Stimulated activated CD8-positive, alpha-beta memory T cell treated with anti-CD3 and anti-CD28 coated beads, Interleukin-15, amount 100 ng/mL, for 4 hours (primary cell): ENCODE data around the gene DMPK.

Source experiments
- DNase-seq, 2 donors: peaks; one replicate each; pipeline ENCODE4 v3.0.0-alpha.2; 2020; ENCODE audit warnings: low read depth in 2 of 2

DMPK gene

DNA sequence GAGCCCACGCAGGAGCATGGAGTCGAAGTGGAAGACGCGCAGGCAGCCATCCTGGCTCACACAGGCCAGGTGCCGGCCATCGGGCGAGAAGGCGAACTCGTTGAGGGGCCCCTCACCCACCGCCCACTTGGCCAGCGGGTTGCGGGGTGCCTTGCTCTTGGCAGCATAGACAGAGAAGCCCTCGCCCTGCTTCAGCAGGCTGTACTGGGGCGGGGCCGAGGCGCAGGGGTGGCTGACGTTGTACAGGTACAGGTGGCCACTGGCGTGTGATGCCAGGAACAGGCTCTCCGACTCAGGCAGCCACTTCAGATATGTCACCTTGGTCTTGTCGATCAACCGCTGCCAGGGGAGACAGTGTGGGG lies 4.2 kb upstream of the DMPK start:
- no peak for DNase-seq

DNA sequence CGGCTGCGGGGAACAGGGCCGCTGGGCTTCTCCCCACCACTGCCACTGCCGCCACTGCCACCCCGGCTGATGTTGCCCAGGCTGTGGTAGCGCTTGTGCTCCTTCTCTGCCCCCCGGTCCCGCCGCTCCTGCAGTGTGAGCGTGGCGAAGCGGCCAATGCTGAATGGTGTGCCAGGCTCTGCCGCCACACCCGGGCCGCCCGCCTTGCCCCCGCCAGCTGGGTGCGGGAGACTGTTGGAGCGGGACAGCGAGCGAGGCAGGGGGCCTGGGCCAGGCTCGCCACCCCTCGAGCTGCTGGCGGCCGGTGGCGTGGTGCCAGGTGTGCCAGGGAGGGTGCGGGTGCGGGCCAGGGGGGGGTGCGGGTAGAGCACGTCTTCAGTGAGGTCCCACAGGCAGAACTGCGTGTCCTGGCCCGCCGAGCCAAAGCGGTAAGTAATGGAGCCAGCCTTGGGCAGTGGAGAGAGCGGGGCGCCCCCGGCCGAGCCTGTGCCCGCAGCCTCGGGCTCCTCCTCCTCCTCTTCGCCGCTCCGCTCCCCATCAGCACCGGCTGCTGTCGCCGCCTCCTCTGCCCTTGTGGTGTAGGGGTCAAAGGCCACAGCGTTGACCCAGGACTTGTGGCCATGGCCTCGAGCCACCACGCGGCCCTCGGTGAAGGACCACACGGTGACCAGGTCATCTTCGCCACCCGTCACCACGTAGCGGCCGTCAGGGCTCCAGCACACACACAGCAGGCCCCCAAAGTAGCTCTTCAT lies 3.7 kb upstream of the DMPK start:
- no peak for DNase-seq

DNA sequence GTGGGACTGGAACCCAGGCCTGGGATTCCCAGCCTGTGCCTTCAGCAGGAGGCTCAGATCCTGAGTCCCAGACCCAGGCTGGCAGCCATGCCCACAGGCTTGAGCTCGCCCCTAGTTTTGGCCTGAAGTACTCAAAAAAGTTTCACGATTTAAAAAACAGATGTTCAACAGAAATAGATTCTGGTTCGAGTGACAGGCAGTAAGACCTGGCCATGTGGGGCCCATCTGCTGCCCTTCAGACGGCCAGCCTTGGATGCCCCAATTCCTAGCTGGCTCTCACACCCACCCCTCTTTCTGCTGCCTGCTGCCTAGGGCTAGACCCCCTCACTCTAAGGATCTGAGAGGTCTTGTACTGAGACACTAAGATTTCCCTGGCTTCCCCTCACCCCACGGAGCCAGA lies 2.8 kb upstream of the DMPK start:
- DNase-seq, result no peak

DNA sequence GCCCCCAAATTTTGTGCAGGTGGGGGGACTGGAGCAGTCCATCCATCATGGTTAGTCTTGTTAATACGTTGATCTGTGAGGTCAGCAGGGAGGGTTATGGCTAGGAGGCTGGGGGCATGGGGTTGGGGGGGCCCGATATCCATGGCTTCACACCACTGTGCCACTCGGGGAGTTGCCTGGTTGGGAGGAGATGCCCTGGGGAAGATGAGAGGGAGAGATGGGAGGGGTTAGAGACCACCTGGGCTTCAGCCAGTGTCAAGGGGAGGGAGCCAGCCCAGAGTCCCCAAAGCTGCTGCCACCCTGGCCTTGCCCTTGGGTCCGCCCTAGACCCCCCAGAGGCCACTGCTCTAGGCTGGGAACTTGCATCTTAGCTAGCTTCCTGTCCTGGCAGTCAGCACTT lies 1.8 kb upstream of the DMPK start:
- no peak for DNase-seq

DNA sequence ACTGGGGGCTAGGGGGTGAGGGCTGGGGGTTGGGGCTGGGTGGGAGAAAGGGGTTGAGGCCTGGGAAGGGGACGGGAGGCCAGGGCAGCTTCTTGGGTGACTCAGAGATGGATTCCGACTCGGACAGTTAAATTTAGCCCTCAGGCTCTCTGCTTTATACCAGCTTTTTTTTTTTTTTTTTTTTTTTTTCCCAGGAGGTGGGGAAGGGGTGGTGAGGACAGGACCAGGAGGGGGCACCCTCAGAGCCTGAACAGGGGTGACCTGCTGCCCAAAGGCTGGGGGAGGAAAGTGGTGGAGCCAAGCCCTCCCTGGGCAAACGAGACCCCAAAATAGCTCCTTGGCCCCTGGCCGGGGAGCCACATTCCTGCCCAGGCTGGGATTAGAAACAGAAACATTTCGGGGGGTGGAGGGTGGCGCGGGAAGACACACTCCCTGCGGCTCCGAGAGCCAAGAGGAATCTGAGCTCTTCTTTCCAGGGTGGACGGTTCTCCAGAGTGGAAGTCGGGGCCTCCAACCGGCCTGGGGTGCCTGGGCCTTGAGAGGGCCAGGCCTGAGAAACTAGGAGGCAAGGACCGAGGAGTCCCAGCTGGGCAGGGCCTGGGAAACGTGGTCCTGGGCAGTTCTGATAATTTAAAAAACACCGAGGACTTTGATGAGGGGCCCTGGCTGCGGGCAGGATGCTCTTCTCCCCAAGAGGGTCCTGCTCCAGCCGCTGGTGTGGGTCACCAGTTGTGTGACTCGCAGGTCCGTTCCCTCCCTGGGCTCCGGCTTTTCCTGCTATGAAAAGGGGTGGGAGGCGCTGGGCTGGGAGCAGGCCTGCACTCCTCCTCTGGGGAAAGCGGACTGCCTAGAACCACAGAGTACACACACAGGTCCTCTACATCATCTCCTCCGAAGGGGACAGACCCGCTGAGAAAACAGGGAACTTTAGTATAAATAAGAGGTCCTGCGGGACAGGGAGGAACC lies 813 bp upstream of the DMPK start:
- DNase-seq, result no peak

DNA sequence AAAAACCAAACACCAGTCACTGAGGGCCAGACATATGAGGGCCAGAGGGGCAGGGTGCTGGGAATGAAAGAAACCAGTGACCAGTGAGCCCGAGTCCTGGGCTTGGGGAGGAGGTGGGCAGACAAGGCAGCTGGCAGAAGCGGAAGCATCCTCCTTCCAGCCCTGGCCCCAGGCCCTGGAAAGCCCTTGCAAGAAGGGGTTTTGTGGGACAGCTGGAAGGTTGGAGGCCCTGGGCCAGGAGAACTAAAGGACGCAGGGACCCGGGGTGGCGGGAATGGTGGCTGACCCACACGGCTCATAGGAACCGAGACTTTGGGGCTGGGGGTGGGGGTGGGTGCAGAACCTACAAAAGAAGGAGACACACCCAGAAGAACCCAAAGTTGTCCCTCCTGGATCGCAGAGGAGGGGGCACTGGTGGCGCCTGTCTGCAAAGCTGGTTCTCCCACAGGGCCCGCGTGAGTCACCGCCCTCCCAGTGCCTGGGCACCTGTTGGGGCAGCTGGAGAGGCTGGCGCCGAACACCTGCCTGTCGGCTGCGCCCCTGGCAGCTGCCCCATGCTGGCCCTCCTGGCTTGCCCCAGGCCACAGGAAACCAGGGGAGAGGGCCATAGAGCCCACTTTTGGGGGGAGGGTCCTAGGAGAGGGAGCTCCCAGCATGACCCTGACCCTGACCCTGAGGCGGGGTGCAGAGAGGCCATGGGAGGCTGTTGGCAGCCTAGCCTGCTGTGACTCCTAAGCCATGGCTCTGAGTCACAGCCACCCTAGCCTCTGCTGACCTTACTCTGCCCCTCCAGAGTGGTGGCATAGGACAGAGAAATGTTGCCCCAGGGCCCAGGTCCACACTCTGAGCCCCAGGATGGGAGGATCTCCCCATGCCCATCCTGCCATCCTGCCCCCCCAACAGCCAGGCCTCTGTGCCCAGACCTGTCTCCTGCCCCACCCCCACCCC lies 802 bp downstream of the DMPK start:
- no peak for DNase-seq

DNA sequence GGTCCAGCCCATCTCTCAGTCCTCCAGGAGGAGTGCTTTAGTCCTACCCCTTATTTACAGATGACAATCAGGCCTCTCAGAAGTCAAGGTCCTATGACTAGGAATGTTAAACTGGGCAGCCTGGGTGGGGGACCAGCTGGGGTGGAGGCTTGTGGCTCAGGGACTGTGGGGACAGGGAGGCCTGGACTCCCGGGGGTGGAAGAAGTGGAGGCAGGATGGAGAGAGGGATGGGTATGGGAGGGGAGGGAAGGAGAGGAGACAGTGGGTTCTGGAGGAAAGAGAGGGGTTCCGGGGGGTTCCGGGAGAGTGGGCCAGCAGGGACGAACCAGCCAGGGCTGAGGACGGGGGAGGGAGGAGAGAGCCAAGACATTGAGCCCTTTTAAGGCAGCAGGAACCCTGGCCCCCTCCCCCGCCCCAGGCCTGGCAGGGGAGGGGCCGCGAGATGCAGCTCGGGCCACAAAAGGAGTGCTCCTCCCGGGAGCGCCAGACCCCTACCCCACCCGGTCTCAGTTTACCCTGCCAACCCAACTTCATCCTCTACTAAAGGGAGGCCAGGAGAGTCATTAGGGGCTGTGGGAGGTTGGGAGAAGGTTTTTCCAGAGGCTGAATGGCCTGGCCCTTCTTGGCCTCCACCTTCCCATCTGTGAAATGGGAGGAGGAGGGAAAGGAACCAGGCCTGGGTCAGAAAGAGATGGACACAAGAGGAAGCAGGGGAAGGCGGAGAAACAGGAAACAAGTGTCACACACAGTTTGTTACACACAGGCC lies 1.7 kb downstream of the DMPK start:
- DNase-seq, result no peak

DNA sequence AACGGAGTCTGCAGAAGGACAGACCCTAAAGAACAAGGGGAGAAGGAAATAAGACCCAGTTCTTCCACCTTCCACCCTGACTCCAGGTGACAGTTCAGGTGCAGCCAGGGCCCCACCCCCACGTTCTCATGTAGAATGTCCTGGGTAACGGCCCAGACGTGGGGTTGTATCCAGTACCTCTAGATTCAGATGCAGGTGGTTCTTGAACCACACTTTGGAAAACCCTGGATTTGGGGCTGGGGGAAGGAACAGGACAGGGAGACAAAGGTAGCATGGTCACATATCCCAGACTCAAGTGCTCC lies 2.2 kb downstream of the DMPK start:
- no peak for DNase-seq

DNA sequence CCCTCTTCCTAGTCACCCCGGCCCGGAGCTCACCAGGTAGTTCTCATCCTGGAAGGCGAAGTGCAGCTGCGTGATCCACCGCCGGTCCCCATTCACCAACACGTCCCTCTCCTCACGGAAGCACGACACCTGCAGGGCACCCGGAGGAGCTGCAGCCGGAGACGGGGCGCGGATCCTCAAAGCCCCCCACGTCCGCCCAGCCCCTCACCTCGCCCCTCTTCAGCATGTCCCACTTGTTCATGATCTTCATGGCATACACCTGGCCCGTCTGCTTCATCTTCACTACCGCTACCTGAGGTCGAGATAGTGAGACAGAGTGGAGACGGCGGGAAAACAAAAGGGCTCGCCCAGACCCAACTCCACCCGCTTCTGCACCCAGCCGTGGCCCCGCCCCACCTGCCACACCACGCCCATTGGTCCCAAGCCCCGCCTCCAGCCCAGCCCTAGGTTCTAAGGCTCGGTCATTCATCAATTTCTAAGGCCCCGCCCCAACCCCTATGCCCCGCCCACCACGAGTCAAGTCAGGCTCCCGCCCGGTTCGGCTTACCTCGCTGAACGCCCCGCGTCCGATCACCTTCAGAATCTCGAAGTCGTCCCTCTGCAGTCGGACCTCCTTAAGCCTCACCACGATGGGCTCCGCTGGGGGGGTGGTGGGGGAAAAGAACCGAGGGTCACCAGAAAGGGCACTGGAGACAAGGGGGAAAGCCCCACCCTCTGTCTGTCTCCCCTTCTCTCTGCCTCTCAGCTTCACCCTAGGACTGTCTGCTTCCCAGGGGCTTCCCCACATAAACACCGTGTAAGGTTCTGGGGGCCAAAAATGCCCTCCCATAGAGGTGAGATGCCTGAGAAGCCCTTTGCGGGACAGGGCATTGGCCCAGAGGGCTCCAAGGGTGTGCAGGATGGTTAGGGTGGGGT lies 2.8 kb downstream of the DMPK start:
- peak; percentile 49 to 63 for DNase-seq

DNA sequence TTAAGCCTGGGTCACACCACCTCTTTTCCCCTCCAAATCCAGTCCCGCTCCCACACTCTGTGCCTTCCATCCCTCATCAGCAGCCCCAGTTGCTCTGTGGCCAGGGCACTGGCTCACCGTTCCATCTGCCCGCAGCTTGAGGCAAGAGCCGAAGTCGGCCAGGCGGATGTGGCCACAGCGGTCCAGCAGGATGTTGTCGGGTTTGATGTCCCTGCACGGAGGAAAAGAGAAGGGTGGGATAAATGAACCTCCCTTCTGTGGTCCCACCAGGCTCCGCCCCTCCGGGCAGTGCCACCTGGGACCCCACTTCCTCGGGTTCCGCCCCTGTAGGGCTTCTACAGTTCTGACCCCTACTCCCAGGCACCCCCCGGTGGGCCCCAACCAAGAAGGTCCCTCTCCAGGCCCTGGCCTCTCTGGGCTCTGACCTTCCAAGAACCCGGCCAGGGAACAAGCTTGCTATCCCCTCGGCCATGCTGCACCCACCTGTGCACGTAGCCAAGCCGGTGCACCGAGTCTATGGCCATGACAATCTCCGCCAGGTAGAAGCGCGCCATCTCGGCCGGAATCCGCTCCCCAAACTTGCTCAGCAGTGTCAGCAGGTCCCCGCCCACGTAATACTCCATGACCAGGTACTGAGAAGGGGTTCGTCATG lies 4.2 kb downstream of the DMPK start:
- no peak for DNase-seq

DNA sequence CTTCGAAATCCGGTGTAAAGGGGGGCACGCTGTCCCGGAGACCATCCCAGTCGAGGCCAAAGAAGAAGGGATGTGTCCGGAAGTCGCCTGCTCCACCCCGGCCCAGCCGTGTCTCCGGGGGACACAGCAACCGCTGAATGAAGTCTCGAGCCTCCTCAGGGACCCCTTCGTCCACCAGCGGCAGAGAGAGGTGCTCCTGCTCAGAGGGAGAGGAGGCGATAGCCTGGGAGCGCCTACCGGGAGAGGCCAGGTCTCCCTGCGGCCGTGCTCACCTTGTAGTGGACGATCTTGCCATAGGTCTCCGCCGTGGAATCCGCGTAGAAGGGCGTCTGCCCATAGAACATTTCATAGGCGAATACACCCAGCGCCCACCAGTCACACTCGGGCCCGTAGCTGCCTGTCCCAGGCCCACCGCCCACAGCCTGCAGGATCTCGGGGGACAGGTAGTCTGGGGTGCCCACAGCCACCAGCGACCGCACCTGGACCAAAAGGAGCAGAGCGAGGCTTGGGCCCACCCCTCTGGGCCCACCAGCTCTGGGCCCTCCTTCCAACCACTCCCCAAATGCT lies 4.8 kb downstream of the DMPK start:
- DNase-seq, result no peak

DNA sequence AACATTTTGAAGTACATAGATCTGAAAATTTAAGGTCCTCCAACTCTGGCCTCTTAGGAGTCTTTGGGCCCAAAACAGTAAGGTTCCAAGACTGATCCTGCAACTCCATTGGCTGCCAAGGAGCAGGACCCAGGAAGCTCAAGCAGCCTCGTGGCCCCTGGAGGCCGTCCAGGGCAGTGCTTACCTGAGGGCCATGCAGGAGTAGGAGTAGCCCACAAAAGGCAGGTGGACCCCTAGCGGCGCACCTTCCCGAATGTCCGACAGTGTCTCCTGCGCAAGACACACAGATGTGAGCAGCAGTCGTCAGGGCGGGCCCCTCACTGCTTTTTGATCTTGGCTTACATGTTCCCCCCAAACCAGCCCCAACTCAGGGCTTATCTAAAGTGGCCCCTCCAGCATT lies 7.5 kb downstream of the DMPK start:
- DNase-seq, result no peak

DNA sequence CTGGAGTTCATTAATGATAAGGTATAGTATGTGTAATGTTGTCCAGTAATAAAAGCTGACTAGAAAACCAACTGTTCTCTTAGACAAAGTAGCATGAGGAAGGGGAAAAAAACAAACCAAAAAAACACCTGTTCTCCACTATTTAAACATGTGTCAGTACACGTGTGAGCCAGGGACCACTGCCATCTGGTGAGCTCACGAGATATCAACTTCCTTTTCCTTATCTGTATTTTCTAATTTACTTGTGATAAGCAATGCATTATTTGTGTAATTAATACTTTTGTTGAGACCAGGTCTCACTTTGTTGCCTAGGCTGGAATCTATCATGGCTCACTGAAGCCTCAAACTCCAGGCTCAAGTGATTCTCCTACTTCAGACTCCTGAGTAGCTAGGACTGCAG lies 8.9 kb downstream of the DMPK start:
- DNase-seq, result no peak

DNA sequence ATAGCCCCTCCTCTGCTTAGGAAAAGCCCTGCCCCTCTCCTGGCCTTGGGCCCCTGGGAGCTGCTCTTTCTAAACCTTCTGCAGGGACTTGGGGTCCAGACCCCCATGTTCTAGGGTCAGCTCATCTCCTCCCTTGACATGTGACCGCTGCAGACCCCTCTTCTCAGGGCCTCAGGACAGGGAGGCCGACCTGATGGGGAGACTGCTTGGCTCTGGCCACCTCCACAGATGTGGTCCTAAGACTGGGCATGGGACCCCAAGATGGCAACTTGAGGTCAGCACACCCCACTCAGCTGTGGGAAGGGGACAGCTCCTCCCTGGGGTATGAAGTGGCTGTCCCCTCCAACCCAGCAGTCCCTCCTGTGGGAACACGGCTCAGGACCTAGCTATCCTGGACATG lies 9.4 kb downstream of the DMPK start:
- DNase-seq, result no peak

DNA sequence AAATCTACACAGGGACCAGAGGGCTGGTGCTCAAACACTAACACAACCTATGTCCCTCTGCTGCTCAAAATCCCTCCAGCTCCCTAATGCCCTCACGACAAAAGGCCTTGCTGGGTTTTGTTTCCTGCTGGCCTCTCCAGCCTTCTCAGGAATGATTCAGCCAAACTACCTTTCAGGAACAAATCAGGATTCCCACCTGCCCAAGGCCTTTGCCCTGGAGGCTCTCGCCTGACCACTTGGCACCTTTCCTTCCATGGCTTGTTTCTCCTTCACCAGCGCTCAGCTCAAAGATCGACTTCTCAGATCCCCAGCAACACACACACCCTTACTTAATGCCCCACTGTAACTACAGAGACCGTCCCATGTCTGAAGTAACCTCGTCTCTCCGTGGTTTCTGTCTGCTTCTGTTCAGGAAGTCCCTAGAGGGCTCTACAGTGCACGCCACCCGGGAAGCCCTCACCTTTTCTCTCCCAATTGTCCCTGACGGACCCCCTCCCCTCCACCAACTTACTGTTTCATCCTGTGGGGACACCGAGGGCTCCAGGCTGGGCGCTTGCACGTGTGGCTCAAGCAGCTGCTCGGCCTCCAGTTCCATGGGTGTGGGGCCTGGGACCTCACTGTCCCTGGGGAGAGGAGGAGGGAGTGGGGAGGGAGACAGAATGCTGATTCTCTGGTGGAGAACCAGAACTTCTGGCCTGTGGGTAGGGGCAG lies 10.0 kb downstream of the DMPK start:
- DNase-seq, result no peak

DNA sequence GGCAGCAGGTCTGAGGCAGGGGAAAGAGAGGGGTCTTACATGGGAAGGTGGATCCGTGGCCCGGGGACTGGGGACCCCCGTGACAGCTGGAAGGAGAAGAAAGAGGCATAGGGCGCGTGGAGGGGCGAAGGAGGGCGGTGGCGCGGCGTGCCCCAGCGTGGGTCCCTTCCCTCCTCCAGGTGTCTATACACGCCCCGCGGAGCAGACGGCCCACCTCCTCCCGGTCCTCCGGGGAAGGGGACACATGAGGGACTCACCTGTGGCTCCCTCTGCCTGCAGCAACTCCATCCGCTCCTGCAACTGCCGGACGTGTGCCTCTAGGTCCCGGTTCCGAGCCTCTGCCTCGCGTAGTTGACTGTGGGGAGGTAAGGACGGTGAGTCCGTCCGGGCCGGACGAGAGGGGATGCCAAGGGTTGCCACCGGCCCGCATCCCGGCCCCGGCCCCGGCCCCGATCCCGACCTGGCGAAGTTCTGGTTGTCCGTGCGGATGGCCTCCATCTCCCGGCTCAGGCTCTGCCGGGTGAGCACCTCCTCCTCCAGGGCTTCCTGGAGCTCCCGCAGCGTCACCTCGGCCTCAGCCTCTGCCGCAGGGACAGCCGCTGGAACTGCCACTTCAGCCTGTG lies 10.9 kb downstream of the DMPK start:
- no peak for DNase-seq

DNA sequence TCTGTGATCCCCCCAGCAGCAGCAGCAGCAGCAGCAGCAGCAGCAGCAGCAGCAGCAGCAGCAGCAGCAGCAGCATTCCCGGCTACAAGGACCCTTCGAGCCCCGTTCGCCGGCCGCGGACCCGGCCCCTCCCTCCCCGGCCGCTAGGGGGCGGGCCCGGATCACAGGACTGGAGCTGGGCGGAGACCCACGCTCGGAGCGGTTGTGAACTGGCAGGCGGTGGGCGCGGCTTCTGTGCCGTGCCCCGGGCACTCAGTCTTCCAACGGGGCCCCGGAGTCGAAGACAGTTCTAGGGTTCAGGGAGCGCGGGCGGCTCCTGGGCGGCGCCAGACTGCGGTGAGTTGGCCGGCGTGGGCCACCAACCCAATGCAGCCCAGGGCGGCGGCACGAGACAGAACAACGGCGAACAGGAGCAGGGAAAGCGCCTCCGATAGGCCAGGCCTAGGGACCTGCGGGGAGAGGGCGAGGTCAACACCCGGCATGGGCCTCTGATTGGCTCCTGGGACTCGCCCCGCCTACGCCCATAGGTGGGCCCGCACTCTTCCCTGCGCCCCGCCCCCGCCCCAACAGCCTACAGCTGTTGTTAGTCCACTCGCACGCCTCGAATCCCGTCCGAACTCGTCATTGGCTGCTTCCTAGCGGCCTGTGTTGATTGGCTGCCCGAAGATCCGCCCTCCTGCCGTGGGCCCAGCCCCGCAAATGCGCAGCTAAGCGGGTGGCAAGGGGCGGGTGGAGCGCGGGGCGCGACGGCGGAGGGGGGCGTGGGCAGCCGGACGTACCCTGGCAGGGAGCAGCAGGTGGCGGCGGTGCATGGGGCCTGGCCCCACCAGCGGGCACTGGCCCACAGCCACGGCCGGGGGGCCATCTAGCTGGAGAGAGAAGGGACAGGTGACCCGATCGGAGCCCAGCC lies 11.8 kb downstream of the DMPK start:
- DNase-seq, result peak; percentile 77 to 80
